ENCODE results near the gene TEK. TPM values are rescaled to one million over a fixed set of nuclear protein-coding genes. Genes with fewer than 3 reads are reported as not detected.

The TEK gene
- total RNA-seq, 1 donor from 2014 or later = not detected

- intact Hi-C loops (cut with micrococcal nuclease) = no loop called here
- H3K4me1 Mint-ChIP-seq = no peaks in the 10 kb centered on the region
- TF ChIP-seq, protein P1, sequence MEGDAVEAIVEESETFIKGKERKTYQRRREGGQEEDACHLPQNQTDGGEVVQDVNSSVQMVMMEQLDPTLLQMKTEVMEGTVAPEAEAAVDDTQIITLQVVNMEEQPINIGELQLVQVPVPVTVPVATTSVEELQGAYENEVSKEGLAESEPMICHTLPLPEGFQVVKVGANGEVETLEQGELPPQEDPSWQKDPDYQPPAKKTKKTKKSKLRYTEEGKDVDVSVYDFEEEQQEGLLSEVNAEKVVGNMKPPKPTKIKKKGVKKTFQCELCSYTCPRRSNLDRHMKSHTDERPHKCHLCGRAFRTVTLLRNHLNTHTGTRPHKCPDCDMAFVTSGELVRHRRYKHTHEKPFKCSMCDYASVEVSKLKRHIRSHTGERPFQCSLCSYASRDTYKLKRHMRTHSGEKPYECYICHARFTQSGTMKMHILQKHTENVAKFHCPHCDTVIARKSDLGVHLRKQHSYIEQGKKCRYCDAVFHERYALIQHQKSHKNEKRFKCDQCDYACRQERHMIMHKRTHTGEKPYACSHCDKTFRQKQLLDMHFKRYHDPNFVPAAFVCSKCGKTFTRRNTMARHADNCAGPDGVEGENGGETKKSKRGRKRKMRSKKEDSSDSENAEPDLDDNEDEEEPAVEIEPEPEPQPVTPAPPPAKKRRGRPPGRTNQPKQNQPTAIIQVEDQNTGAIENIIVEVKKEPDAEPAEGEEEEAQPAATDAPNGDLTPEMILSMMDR (IDR thresholded peaks at IDR 0.05) = no peak
- POLR2A ChIA-PET = no interaction called here
- H3K27ac Mint-ChIP-seq = no peak overlapping the region
- H3K9me3 Mint-ChIP-seq = no peaks in the 10 kb centered on the region
- DNase-seq (no peak), ATAC-seq (ENCODE audit: low read depth) (no peak)
- no peak overlapping the region for H3K4me3 Mint-ChIP-seq
- H3K27me3 Mint-ChIP-seq = no peaks in the 10 kb centered on the region
- CTCF ChIA-PET = no interaction called here
- no peaks in the 10 kb centered on the region for H3K36me3 Mint-ChIP-seq (ENCODE audit: low read depth)
Observed at GRCh38 chr9:27131731-27132130, 22.7 kb downstream of the TEK start.

DNA sequence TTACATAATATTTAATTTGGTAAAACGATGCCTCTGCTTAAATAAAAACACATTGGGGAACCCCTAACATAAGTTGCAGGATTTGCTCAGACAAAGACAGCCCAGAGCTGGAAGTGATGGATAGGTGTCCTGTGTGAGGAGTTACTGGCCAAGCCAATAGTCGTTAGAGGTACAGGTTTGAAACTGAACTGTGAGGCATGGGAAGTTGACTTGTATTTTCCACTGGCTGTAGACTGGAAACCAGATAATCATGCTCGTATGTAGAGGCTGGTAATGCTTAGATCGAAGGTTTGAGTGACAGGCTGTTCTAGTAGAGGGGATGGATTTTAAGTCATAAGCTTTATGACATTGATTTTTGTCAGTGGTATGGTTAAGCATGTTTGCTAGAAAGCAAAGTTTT, 24.8 kb downstream of the TEK start:
- intact Hi-C loops (cut with micrococcal nuclease) = no loop called here

GRCh38 chr9:27142299-27142930, 33.4 kb downstream of the TEK start:
- H3K36me3 Mint-ChIP-seq (ENCODE audit: low read depth) = no peaks in the 10 kb centered on the region
- no peaks in the 10 kb centered on the region for H3K27me3 Mint-ChIP-seq
- ChIA-PET POLR2A (no interaction called here), CTCF (no interaction called here)
- H3K4me1 Mint-ChIP-seq = no peaks in the 10 kb centered on the region
- H3K9me3 Mint-ChIP-seq = peaks cover 7% of the 10 kb centered on the region
- ATAC-seq (ENCODE audit: low read depth) (no peak), DNase-seq (no peak)
- TF ChIP-seq, protein P1 (IDR thresholded peaks at IDR 0.05) = no peak
- intact Hi-C loops (cut with micrococcal nuclease) = loop anchor here (10.0 kb wide), 1 partner anchor 402 kb away; no protein-coding TSS in a partner anchor
- no peak overlapping the region for H3K27ac Mint-ChIP-seq
- no peak overlapping the region for H3K4me3 Mint-ChIP-seq

More for the DNA sequence above, 24.8 kb downstream of the TEK start:
- H3K27ac Mint-ChIP-seq = no peak overlapping the region
- TF ChIP-seq, protein P1 (IDR thresholded peaks at IDR 0.05) = no peak
- CTCF ChIA-PET = no interaction called here
- no peaks in the 10 kb centered on the region for H3K27me3 Mint-ChIP-seq
- H3K9me3 Mint-ChIP-seq = peaks cover 7% of the 10 kb centered on the region
- ATAC-seq (ENCODE audit: low read depth) (no peak), DNase-seq (no peak)
- POLR2A ChIA-PET = no interaction called here
- H3K4me3 Mint-ChIP-seq = no peak overlapping the region
- no peaks in the 10 kb centered on the region for H3K4me1 Mint-ChIP-seq
- H3K36me3 Mint-ChIP-seq (ENCODE audit: low read depth) = no peaks in the 10 kb centered on the region

DNA sequence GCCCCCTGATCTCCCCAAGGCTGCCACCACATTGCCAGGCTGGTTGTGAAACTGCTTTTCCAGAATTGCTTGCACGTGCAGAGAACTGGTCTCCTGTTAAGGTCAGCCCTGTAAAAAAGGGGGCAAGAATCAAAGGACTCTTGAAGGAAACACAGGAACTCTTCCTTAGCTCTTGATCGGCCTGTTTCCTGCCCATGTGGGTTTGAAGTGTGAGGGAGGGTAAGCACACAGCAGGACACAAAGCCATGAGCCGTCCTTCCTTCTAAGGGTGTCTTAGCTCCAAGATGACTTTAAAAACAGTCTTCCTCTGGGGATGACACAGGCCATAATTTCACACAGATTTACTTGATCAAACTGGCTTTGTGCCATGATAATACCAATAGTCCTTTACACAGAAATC, 36.1 kb downstream of the TEK start:
- Mint-ChIP-seq H3K4me1 (no peaks in the 10 kb centered on the region), H3K9me3 (no peaks in the 10 kb centered on the region), H3K27ac (no peak overlapping the region), H3K4me3 (no peak overlapping the region), H3K36me3 (ENCODE audit: low read depth) (no peaks in the 10 kb centered on the region), H3K27me3 (peaks cover 1% of the 10 kb centered on the region)
- ChIA-PET CTCF (no interaction called here), POLR2A (no interaction called here)
- DNase-seq (no peak), ATAC-seq (ENCODE audit: low read depth) (no peak)
- TF ChIP-seq, protein P1 (IDR thresholded peaks at IDR 0.05) = no peak
- intact Hi-C loops (cut with micrococcal nuclease) = loop anchor here (10.0 kb wide), 1 partner anchor 400 kb away; no protein-coding TSS in a partner anchor

DNA sequence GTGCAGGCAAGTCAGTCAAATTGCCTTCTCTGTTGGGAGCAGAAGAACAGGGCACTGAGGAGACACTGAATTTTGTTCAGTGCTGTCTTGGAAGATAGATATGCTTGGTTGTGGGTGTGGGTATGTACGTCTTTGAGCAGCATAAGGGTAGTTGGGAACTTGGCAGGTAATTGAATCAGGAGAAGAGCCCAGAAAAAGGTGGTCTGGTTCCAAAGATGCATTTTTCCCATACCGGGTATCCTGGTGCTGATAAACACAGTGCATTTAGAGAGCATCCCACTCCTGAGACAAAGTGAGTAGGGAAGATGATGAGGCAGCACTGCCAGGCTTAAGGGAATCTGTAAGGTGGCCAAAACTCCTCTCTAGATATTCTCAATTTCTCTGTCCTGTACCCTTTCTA, 40.6 kb downstream of the TEK start:
- DNase-seq = no peak
- TF ChIP-seq, protein P1 (IDR thresholded peaks at IDR 0.05) = no peak
- Mint-ChIP-seq H3K36me3 (ENCODE audit: low read depth) (no peaks in the 10 kb centered on the region), H3K4me1 (no peaks in the 10 kb centered on the region), H3K9me3 (no peaks in the 10 kb centered on the region), H3K27ac (no peak overlapping the region), H3K27me3 (peaks cover 1% of the 10 kb centered on the region), H3K4me3 (no peak overlapping the region)
- ChIA-PET POLR2A (no interaction called here), CTCF (no interaction called here)
- ATAC-seq (ENCODE audit: low read depth) = no peak
- intact Hi-C loops (cut with micrococcal nuclease) = loop anchor here (10.0 kb wide), 1 partner anchor 395 kb away; no protein-coding TSS in a partner anchor
